GM18519 (cell line): ENCODE measurements around the gene CLCA1.
"Not testable (repeated sequence)": the region's sequence is repeated elsewhere in the genome, so short reads cannot be mapped to it uniquely, and the experiment has no call there.

Experiments used
- ATAC-seq: cut with Tn5 transposase; IDR thresholded peaks from one replicate; pipeline ENCODE4 v1.9.1; 2021; ENCODE audit warnings: mild to moderate bottlenecking, moderate library complexity; ENCODE audit not compliant: unreplicated experiment, low FRiP score

Gene CLCA1

GRCh38 chr1:86461482-86461881 is 7.2 kb upstream of the CLCA1 start:
- ATAC-seq = no peak

- no peak for ATAC-seq
Measured at GRCh38 chr1:86464819-86465218, 3.9 kb upstream of the CLCA1 start.

GRCh38 chr1:86466109-86466844 is 2.5 kb upstream of the CLCA1 start:
- ATAC-seq = no peak

- ATAC-seq = no peak
Measured at GRCh38 chr1:86466986-86467385, 1.7 kb upstream of the CLCA1 start.

- peak; percentile 60 for ATAC-seq
Measured at GRCh38 chr1:86470859-86471258, 2.1 kb downstream of the CLCA1 start.

GRCh38 chr1:86471291-86471690 is 2.6 kb downstream of the CLCA1 start:
- ATAC-seq = no peak

GRCh38 chr1:86472152-86472551 is 3.4 kb downstream of the CLCA1 start:
- ATAC-seq = no peak

- ATAC-seq = peak; percentile 47
Measured at GRCh38 chr1:86472767-86473166, 4.0 kb downstream of the CLCA1 start.

GRCh38 chr1:86477256-86477655 is 8.5 kb downstream of the CLCA1 start:
- no peak for ATAC-seq

GRCh38 chr1:86477682-86478081 is 9.0 kb downstream of the CLCA1 start:
- no peak for ATAC-seq

GRCh38 chr1:86478416-86479156 is 9.9 kb downstream of the CLCA1 start:
- no peak for ATAC-seq

GRCh38 chr1:86481966-86482365 is 13.2 kb downstream of the CLCA1 start:
- no peak for ATAC-seq

GRCh38 chr1:86487131-86487810 is 18.5 kb downstream of the CLCA1 start:
- ATAC-seq = no peak

GRCh38 chr1:86487811-86488141 is 19.0 kb downstream of the CLCA1 start:
- no peak for ATAC-seq

GRCh38 chr1:86489242-86489878 is 20.6 kb downstream of the CLCA1 start:
- ATAC-seq = no peak

GRCh38 chr1:86491171-86491950 is 22.6 kb downstream of the CLCA1 start:
- ATAC-seq = no peak

GRCh38 chr1:86498281-86498680 is 29.6 kb downstream of the CLCA1 start:
- ATAC-seq = no peak

GRCh38 chr1:86499987-86500593 is 31.4 kb downstream of the CLCA1 start:
- ATAC-seq = peak; percentile 48

GRCh38 chr1:86500714-86501113 is 32.0 kb downstream of the CLCA1 start:
- no peak for ATAC-seq

- ATAC-seq = not testable (repeated sequence)
Measured at GRCh38 chr1:86502125-86502646, 33.5 kb downstream of the CLCA1 start.
